ENCODE results near the gene DLGAP4. TPM values are rescaled to one million over a fixed set of nuclear protein-coding genes. Genes with fewer than 3 reads are reported as not detected.
A peak's percentile ranks its signal among the peaks of the same experiment; 100 is the strongest.
"Not testable (repeated sequence)": the region's sequence is repeated elsewhere in the genome, so short reads cannot be mapped to it uniquely, and the experiment has no call there.

DLGAP4 gene
- total RNA-seq, 2 donors from 2014 or later: 30.6 to 38.3 TPM

DNA sequence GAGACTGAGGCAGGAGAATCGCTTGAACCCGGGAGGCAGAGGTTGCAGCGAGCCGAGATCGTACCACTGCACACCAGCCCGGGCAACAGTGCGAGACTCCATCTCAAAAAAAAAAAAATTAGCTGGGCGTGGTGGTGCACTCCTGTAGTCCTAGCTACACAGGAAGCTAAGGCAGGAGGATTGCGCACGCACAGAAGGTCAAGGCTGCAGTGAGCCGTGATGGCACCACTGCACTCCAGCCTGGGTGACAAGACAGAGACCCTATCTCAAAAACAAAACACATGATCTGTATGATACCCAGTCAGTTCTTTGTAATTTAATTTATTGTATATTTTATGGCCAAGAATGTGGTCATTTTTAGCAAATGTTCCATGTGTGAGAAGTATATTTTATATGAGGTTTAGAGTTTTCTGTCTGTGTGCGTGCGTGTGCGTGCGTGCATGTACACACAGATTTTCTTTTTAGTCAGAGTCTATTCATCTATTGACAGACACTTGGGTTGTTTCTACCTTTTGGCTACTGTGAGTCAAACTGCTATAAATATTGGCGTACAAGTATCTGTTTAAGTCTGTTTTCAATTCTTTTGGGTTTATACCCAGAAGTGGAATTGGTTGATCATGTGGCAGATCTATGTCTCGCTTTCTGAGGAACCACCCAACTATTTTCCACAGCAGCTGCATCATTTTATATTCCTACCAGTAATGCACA is 213.0 kb downstream of the DLGAP4 start:
- peaks cover 0 to 2% of the 10 kb centered on the region in 2 donors for H3K36me3 Mint-ChIP-seq (ENCODE audit: insufficient read depth in 2 of 2)
- peak overlapping the region in 1 of 2 donors; percentile 54 for H3K4me3 Mint-ChIP-seq
- peak overlapping the region; percentile 68 for H3K27ac Mint-ChIP-seq
- no peaks in the 10 kb centered on the region for H3K9me3 Mint-ChIP-seq
- H3K4me1 Mint-ChIP-seq (ENCODE audit: low read depth): peaks cover 17% of the 10 kb centered on the region
- peak; percentile 85 to 88 for ATAC-seq (replicated peaks in 1 of 2)
- H3K27me3 Mint-ChIP-seq (ENCODE audit: low read depth): no peaks in the 10 kb centered on the region
- peak; percentile 26 to 35 for DNase-seq

DNA sequence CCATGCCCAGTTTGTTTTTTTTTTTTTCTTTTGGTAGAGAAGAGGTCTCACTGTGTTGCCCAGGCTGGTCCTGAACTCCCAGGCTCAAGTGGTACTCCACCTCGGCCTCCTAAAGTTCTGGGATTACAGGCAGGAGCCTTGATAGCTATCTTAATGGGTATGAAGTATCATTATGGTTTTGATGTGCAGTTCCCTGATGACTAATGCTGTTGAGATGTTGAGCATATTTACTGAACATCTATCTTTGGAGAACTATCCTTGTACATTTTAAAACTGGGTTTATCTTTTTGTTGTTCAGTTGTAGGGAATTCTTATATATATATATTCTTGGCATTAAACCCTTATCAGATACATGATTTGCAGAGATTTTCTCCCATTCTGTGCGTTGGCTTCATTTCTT is 213.8 kb downstream of the DLGAP4 start:
- Mint-ChIP-seq H3K27ac (peak overlapping the region; percentile 68), H3K4me3 (peak overlapping the region; percentile 14 to 54), H3K9me3 (no peaks in the 10 kb centered on the region), H3K4me1 (ENCODE audit: low read depth) (peaks cover 17% of the 10 kb centered on the region), H3K36me3 (ENCODE audit: insufficient read depth in 2 of 2) (peaks cover 0 to 2% of the 10 kb centered on the region in 2 donors), H3K27me3 (ENCODE audit: low read depth) (no peaks in the 10 kb centered on the region)
- DNase-seq (no peak), ATAC-seq (replicated peaks in 1 of 2) (peak; percentile 47 to 59)

DNA sequence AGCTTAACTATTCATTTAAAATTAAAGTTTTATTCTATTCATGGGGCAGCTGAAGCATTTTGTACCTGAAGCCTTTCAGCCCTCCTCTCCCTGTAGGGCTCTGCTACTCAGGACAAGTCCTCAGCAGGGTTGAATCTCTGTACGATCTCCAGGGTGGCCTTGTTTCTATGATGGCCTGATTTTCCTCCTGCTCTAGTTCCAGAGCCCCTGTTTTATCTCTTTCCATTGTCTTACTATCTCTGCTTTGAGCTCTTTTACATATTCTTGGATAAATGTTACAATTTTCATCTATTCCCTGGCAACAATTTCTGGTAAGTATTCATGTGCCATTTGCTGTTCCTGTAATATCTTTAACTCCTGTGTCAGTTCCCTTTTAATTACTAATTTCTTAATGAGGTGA is 215.4 kb downstream of the DLGAP4 start:
- DNase-seq (no peak), ATAC-seq (replicated peaks in 1 of 2) (no peak)
- Mint-ChIP-seq H3K27me3 (ENCODE audit: low read depth) (no peaks in the 10 kb centered on the region), H3K9me3 (no peaks in the 10 kb centered on the region), H3K4me3 (no peak overlapping the region), H3K36me3 (ENCODE audit: insufficient read depth in 2 of 2) (peaks cover 0 to 2% of the 10 kb centered on the region in 2 donors), H3K4me1 (ENCODE audit: low read depth) (peaks cover 17% of the 10 kb centered on the region), H3K27ac (peak overlapping the region; percentile 94)

DNA sequence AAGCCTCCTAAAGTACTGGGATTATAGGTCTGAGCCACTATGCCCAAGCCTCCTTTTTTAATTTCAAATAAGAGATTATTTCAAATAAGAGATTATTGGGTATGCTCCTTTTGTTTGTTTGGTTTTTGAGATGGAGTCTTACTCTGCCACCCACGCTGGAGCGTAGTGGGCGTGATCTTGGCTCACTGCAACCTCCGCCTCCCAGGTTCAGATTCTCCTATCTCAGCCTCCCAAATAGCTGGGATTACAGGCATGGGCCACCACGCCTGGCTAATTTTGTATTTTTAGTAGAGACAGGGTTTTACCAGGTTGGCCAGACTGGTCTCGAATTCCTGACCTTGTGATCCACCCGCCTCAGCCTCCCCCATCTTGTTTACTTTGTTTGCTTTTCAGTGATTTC is 216.3 kb downstream of the DLGAP4 start:
- peaks cover 17% of the 10 kb centered on the region for H3K4me1 Mint-ChIP-seq (ENCODE audit: low read depth)
- not testable (repeated sequence) for H3K4me3 Mint-ChIP-seq; H3K27me3 Mint-ChIP-seq (ENCODE audit: low read depth); H3K9me3 Mint-ChIP-seq; H3K36me3 Mint-ChIP-seq (ENCODE audit: insufficient read depth in 2 of 2); DNase-seq; ATAC-seq (replicated peaks in 1 of 2); H3K27ac Mint-ChIP-seq

DNA sequence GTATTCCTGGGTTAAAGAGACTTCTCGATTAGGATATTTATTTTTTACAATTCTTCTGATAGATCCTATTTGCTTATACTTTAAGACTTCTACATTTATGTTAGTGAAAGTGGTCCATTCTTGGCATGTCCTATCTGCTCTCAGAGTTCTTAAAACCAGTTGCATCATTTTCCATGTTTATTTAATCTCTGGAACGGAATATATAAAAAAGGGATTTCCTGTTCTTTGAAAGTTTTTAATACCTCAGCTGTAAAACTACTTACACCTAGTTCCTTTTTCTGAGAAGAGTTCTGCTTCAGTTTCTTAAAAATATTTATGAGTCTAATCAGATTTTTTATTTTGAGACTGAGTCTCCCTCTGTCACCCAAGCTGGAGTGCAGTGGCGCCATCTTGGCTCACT is 217.2 kb downstream of the DLGAP4 start:
- Mint-ChIP-seq H3K4me1 (ENCODE audit: low read depth) (peaks cover 17% of the 10 kb centered on the region), H3K27me3 (ENCODE audit: low read depth) (no peaks in the 10 kb centered on the region), H3K27ac (no peak overlapping the region), H3K36me3 (ENCODE audit: insufficient read depth in 2 of 2) (peaks cover 0 to 6% of the 10 kb centered on the region in 2 donors), H3K9me3 (no peaks in the 10 kb centered on the region), H3K4me3 (no peak overlapping the region)
- ATAC-seq (replicated peaks in 1 of 2): no peak
- DNase-seq: no peak

DNA sequence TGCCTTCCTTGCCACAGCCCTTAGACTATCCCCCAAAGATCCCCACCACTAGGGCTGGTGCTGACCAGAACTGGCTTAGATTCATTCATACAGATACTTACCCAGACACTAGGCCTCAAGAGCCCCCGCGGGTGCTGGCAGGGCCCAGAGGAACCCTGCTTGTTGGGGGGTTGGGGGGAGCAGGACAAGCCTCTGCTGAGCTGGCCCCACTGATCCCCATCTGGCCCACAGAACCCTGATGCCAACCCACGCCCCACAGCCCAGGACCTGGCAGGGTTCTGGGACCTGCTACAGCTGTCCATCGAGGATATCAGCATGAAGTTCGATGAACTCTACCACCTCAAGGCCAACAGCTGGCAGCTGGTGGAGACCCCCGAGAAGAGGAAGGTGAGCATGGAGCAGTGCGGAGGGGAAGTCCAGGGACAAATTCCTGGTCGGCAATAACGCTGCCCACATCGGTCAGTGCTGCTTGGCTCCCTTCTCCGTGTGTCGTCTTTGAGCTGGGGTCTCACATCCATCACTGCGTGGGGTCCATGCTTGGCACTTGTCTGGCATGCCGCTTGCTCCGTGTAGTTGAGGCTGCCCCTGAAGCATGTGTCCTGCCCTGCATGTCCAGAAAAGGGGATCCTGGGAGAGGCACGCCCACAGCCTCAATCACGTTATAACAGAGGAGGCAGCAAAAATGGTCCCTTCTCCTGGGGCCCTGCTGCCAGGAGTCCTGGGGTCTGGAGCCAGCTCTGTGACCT is 219.7 kb downstream of the DLGAP4 start:
- H3K4me3 Mint-ChIP-seq: no peak overlapping the region
- DNase-seq (no peak), ATAC-seq (replicated peaks in 1 of 2) (no peak)
- H3K4me1 Mint-ChIP-seq (ENCODE audit: low read depth): no peaks in the 10 kb centered on the region
- H3K9me3 Mint-ChIP-seq: no peaks in the 10 kb centered on the region
- peaks cover 0 to 6% of the 10 kb centered on the region in 2 donors for H3K36me3 Mint-ChIP-seq (ENCODE audit: insufficient read depth in 2 of 2)
- H3K27ac Mint-ChIP-seq: no peak overlapping the region
- H3K27me3 Mint-ChIP-seq (ENCODE audit: low read depth): no peaks in the 10 kb centered on the region

DNA sequence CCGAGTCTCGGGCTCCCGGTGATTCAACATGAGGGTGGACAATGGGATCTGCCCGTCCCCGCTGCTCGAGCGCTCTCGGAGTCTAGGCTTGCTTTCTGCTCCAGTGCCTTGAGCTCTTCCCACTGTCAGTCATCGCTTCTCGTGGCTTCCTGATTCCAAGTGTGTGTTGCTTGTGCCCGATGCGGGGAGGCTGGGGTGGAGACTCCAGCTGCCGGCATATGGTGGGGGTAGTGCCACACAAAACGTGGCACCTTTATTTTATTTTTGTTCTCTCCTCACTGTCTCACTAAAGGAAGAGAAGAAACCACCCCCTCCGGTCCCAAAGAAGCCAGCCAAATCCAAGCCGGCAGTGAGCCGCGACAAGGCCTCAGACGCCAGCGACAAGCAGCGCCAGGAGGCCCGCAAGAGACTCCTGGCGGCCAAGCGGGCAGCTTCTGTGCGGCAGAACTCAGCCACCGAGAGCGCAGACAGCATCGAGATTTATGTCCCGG is 220.4 kb downstream of the DLGAP4 start:
- ATAC-seq (replicated peaks in 1 of 2) (no peak), DNase-seq (no peak)
- Mint-ChIP-seq H3K4me1 (ENCODE audit: low read depth) (no peaks in the 10 kb centered on the region), H3K27ac (no peak overlapping the region), H3K27me3 (ENCODE audit: low read depth) (no peaks in the 10 kb centered on the region), H3K36me3 (ENCODE audit: insufficient read depth in 2 of 2) (peaks cover 0 to 5% of the 10 kb centered on the region in 2 donors), H3K4me3 (no peak overlapping the region), H3K9me3 (no peaks in the 10 kb centered on the region)

DNA sequence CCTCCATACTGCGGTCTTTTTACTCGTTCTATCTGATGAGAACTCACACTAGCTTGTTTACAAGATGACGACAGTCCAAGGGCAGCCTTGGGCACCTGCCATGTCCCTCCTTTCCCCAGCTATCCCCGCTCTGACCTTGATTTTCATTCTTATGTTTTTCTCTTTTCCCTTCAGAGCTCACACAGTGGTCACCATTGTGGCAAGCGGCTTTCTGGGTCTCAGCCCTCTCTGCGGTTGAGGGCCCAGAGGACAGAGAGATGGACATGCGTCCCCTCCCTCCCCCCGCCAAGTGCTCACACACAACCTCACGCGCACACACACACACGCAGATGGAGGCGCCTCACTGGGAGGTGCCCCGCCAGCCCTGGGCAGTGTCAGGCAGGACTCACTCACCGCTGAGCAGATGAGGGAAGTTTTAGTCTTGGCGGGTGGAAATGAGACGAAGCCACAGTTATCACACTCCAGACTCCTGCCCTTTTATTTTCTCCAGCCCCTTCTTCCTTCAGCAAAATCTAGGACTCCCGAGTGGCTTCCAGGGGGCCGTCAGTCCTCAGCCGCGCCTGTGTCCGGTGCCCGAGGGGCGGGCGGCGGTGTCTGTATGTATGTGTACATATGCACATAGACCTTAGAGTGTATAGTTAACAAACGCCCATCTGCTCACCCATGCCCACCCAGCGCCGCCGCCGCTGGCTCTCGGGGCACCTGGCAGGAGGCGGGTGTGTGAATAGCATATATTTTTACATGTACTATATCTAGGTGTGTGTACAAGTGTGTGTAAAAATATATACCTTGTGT is 221.4 kb downstream of the DLGAP4 start:
- no peak for ATAC-seq (replicated peaks in 1 of 2)
- no peak overlapping the region for H3K27ac Mint-ChIP-seq
- H3K4me3 Mint-ChIP-seq: no peak overlapping the region

DNA sequence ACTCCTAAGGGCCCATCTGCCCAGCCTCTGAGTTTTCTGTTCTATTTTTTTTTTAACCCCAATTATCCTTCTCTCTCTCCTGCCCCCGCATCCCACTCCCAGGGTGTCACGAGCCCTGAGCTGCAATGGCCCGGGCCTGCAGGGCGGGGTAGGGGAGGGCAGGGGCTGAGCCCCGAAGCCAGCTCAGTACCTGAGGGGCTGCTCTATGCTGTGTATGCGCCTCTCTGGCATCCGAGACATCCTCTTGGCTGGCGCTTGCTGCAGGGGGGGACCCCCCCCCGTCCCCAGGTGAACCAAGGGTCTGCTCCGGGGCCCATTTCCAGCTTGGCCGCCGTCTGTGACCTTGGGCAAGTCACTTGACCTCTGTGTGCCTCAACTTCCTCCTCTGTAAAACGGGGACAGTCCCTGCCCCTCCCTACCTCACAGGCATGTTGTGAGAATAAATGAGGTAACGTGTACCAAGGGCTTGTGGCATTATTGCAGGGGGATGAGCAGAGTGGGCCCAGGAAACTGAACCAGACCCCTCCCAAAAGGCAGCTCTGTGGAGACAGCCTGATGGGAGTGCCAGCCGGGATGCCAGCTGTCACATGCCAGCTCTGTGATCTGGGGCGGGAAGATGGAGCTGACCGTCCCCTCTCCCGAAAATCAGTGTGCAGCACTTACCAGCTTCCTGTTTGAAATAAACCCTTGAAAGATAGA is 222.2 kb downstream of the DLGAP4 start:
- ATAC-seq (replicated peaks in 1 of 2) (no peak), DNase-seq (no peak)
- Mint-ChIP-seq H3K9me3 (no peaks in the 10 kb centered on the region), H3K27me3 (ENCODE audit: low read depth) (no peaks in the 10 kb centered on the region), H3K36me3 (ENCODE audit: insufficient read depth in 2 of 2) (peaks cover 0 to 4% of the 10 kb centered on the region in 2 donors), H3K4me3 (no peak overlapping the region), H3K4me1 (ENCODE audit: low read depth) (no peaks in the 10 kb centered on the region), H3K27ac (no peak overlapping the region)

More for the DNA sequence above, 221.4 kb downstream of the DLGAP4 start:
- Mint-ChIP-seq H3K27me3 (ENCODE audit: low read depth) (no peaks in the 10 kb centered on the region), H3K36me3 (ENCODE audit: insufficient read depth in 2 of 2) (peaks cover 0 to 4% of the 10 kb centered on the region in 2 donors), H3K4me1 (ENCODE audit: low read depth) (no peaks in the 10 kb centered on the region), H3K9me3 (no peaks in the 10 kb centered on the region)
- DNase-seq: no peak

DNA sequence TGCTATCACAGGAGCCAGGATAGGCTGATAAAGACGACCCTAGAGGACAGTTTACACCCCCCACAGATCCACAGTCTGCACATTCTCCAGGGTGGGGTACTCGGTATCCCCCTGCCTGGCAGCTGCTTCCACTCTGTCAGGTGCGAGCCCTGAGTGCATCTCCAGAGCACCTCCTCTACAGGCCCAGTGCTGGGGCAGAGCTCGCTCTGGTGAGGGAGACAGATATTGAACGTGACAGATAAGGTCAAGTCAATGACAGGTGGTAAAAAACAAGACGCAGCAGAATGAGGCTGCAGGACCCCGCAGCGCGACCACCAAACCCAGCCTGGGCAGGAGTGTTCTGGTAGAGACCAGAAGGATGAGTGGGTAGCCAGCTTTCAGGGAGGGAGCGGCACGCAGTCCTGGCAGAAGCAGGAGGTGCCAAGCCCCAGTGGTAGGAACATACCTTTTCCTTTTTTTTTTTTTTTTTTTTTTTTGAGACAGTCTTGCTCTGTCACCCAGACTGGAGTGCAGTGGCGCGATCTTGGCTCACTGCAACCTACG is 222.8 kb downstream of the DLGAP4 start:
- peaks cover 0 to 4% of the 10 kb centered on the region in 2 donors for H3K36me3 Mint-ChIP-seq (ENCODE audit: insufficient read depth in 2 of 2)
- H3K9me3 Mint-ChIP-seq: no peaks in the 10 kb centered on the region
- no peaks in the 10 kb centered on the region for H3K4me1 Mint-ChIP-seq (ENCODE audit: low read depth)
- no peak for DNase-seq
- H3K27ac Mint-ChIP-seq: no peak overlapping the region
- H3K27me3 Mint-ChIP-seq (ENCODE audit: low read depth): no peaks in the 10 kb centered on the region
- no peak for ATAC-seq (replicated peaks in 1 of 2)
- H3K4me3 Mint-ChIP-seq: no peak overlapping the region

DNA sequence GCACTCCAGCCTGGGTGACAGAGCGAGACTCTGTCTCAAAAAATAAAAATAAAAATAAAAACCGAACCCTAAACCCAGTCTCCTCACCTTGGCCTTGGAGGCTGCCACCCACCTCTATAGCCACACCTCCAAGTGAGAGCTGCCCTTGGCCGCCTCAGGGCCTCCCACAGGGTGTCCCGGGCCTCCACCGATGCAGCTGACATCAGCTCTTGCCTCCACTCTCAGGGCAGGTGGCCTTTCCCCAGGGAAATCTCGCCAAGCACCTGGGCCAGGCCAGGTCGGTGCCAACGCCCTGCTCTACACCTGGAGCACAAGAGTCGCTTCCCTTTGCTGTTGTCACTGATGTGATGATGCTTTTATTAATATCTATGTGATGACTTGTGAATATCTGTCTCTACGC is 226.2 kb downstream of the DLGAP4 start:
- H3K4me3 Mint-ChIP-seq: no peak overlapping the region
- ATAC-seq (replicated peaks in 1 of 2) (no peak), DNase-seq (no peak)
- H3K36me3 Mint-ChIP-seq (ENCODE audit: insufficient read depth in 2 of 2): peaks cover 0 to 2% of the 10 kb centered on the region in 2 donors
- no peaks in the 10 kb centered on the region for H3K9me3 Mint-ChIP-seq
- no peaks in the 10 kb centered on the region for H3K4me1 Mint-ChIP-seq (ENCODE audit: low read depth)
- H3K27ac Mint-ChIP-seq: no peak overlapping the region
- no peaks in the 10 kb centered on the region for H3K27me3 Mint-ChIP-seq (ENCODE audit: low read depth)

DNA sequence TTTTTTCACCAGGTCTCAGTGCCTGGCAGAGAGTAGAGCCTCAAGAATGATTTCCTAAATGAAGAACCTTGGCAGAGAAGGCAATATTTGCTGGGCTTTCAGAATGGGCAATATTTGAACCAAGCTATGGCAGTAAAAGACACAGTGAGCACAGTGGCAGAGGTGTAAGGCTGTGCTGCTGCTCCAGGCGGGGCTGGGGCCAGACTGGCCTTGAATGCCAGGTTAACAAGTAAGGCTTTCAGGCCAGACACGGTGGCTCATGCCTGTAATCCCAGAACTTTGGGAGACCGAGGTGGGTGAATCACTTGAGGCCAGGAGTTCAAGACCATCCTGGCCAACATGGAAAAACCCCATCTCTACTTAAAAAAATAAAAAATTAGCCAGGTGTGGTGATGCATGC is 226.7 kb downstream of the DLGAP4 start:
- Mint-ChIP-seq H3K27me3 (ENCODE audit: low read depth) (no peaks in the 10 kb centered on the region), H3K27ac (no peak overlapping the region), H3K4me1 (ENCODE audit: low read depth) (no peaks in the 10 kb centered on the region), H3K9me3 (no peaks in the 10 kb centered on the region), H3K36me3 (ENCODE audit: insufficient read depth in 2 of 2) (no peaks in the 10 kb centered on the region), H3K4me3 (no peak overlapping the region)
- no peak for DNase-seq
- ATAC-seq (replicated peaks in 1 of 2): no peak

All from activated T-cell treated with anti-CD3 and anti-CD28 coated beads, Interleukin-2, amount 50 U/mL, for 72 hours (primary cell).